ENCODE data around the gene RBPJ.
A peak's percentile ranks its signal among the peaks of the same experiment; 100 is the strongest.

GRCh38 chr4:26410385-26411293, 89.8 kb downstream of the RBPJ start:
- TF ChIP-seq CTCF (IDR thresholded peaks at IDR 0.05) (peak; percentile 59 to 72 (median 66)), POLR2A (IDR thresholded peaks at IDR 0.05) (no peak)
